ENCODE results near the gene GPD2.

- TF ChIP-seq POLR2A (IDR thresholded peaks at IDR 0.05) (no peak), CTCF (IDR thresholded peaks at IDR 0.05) (no peak)
Observed at GRCh38 chr2:156405586-156405985, 30.6 kb upstream of the GPD2 start.

Data from esophagus squamous epithelium (tissue), 4 donors.